SW 1271 (cell line): ENCODE data around the gene UBTD2.

Experiments
- DNase-seq, 2 experiments: peaks; one replicate each; lab custom pipeline; 2025; lab: John Stamatoyannopoulos, UW

UBTD2 gene

GRCh38 chr5:172171118-172171517 is 112.4 kb downstream of the UBTD2 start:
- DNase-seq: no peak

- no peak for DNase-seq
Observed at GRCh38 chr5:172170251-172170701, 113.3 kb downstream of the UBTD2 start.

- no peak for DNase-seq
Observed at GRCh38 chr5:172169216-172169615, 114.3 kb downstream of the UBTD2 start.

DNA sequence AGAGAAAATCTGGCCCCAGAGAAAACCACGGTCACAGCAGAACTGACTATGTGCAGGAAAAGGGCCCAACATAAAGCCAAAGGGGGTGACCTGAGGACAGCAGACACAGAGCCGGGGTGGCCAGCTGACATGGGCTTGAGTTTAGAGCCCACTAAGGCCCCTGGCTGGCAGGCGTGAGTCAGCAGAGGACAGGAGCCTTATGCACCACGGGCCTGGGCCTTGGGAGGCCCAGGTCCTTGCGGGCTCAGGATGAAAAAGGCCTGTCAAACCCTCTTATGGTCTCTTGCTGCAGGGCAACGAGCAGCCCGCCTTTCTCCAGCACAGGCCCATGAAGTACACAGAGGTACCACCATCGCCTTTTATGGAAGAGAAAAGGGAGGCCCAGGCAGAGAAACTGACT is 115.3 kb downstream of the UBTD2 start:
- no peak for DNase-seq

- DNase-seq: no peak
Observed at GRCh38 chr5:172167895-172168294, 115.7 kb downstream of the UBTD2 start.

- no peak for DNase-seq
Observed at GRCh38 chr5:172166030-172166826, 117.3 kb downstream of the UBTD2 start.

- no peak for DNase-seq
Observed at GRCh38 chr5:172165465-172165864, 118.1 kb downstream of the UBTD2 start.

GRCh38 chr5:172164769-172165212 is 118.8 kb downstream of the UBTD2 start:
- DNase-seq: no peak

GRCh38 chr5:172163346-172163745 is 120.2 kb downstream of the UBTD2 start:
- DNase-seq: no peak

DNA sequence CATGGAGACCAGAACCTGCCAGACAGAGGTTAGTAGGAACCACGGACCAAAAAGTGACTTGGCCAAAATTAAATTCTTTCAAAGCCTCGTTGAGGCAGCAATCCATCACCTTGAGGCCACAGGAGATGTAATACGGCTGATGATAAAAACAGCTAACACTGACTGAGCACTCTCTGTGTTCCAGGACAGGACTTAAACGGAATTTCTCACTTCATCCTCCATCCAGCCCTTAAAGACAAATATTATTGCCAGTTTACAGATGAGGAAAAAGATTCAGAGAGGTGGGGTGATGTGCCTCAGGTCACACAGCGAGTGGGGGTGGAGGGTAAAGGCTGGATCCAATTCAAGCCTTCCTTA is 120.6 kb downstream of the UBTD2 start:
- no peak for DNase-seq

DNA sequence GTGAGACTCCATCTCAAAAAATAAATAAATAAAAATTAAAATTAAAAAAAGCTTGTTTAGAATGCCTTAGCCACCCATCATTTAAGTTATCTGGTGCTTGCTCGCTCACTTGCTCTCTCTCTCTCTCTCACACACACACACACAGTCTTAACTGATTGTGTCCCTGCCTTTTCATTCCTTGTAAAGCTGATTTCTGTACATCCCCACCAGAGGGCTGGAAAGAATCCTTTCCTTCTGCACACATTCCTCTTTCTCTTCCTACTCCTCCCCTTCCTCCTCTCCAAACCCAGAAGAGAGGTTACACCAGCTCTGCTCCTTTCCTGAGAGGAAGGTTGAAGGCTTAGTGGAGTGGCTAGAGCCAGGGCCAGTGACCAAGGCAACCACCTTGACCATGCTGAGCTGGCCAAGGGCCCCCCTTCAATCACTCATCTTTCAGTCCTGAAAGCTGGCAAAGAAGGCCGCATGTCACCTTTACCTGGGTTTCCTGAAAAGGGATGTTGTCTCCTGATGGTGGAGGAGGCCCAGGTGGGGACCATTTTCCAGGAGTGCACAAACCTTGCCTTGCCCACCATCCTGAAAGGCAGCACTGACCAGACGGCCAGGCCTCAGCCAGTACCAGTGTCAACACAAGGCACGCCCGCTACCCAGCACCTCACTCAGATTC is 121.1 kb downstream of the UBTD2 start:
- no peak for DNase-seq

- DNase-seq: no peak
Observed at GRCh38 chr5:172160506-172160905, 123.1 kb downstream of the UBTD2 start.
